Measurements from ENCODE around the gene DPEP3.
"Not testable (repeated sequence)": the region's sequence is repeated elsewhere in the genome, so short reads cannot be mapped to it uniquely, and the experiment has no call there.

DPEP3 gene

GRCh38 chr16:67993207-67994039, 13.1 kb upstream of the DPEP3 start:
- no peak for DNase-seq

- no peak for DNase-seq
Measured at GRCh38 chr16:67992661-67993206, 12.4 kb upstream of the DPEP3 start.

GRCh38 chr16:67990018-67990386, 9.7 kb upstream of the DPEP3 start:
- no peak for DNase-seq

- DNase-seq, result no peak
Measured at GRCh38 chr16:67989322-67990017, 9.2 kb upstream of the DPEP3 start.

- DNase-seq, result no peak
Measured at GRCh38 chr16:67988675-67989074, 8.4 kb upstream of the DPEP3 start.

GRCh38 chr16:67987460-67988160, 7.3 kb upstream of the DPEP3 start:
- no peak for DNase-seq

GRCh38 chr16:67986949-67987348, 6.7 kb upstream of the DPEP3 start:
- DNase-seq, result no peak

GRCh38 chr16:67982011-67982696, 1.9 kb upstream of the DPEP3 start:
- DNase-seq, result no peak

- DNase-seq, result no peak
Measured at GRCh38 chr16:67977469-67978227, 2.7 kb downstream of the DPEP3 start.

GRCh38 chr16:67977005-67977404, 3.3 kb downstream of the DPEP3 start:
- no peak for DNase-seq

- DNase-seq, result no peak
Measured at GRCh38 chr16:67976205-67976604, 4.1 kb downstream of the DPEP3 start.

- DNase-seq, result no peak
Measured at GRCh38 chr16:67975321-67976105, 4.8 kb downstream of the DPEP3 start.

GRCh38 chr16:67972285-67972684, 8.0 kb downstream of the DPEP3 start:
- not testable (repeated sequence) for DNase-seq

GRCh38 chr16:67971111-67971510, 9.2 kb downstream of the DPEP3 start:
- no peak for DNase-seq

- no peak for DNase-seq
Measured at GRCh38 chr16:67969254-67970039, 10.9 kb downstream of the DPEP3 start.

- DNase-seq, result no peak
Measured at GRCh38 chr16:67968400-67969253, 11.7 kb downstream of the DPEP3 start, which contains the start of gene SLC12A4. Gene SLC12A4, minus strand, starts transcription at chr16:67968637. Its CDS starts 84 bp downstream, at chr16:67968553.

- no peak for DNase-seq
Measured at GRCh38 chr16:67967958-67968399, 12.3 kb downstream of the DPEP3 start.

GRCh38 chr16:67967183-67967957, 12.9 kb downstream of the DPEP3 start:
- no peak for DNase-seq
